GM06990 (cell line): ENCODE measurements around the gene KCNS1.
A peak's percentile ranks its signal among the peaks of the same experiment; 100 is the strongest.

Source experiments
- DNase-seq: peaks from one replicate; pipeline ENCODE4 v3.0.0-alpha.2; 2011; ENCODE audit not compliant: insufficient read length; ENCODE audit errors: extremely low read depth
- H3K27me3 ChIP-seq: replicated peaks from 2 replicates; pipeline ENCODE4 v1.6.0; 2011; ENCODE audit warnings: low read length; ENCODE audit not compliant: control insufficient read depth, insufficient read depth
- H3K36me3 ChIP-seq: 2 replicates; pipeline ENCODE4 v1.5.1; 2011; ENCODE audit warnings: low read length; ENCODE audit not compliant: control insufficient read depth, insufficient read depth
- H3K4me3 ChIP-seq: replicated peaks from 2 replicates; pipeline ENCODE4 v1.5.1; 2011; ENCODE audit warnings: low read depth, mild to moderate bottlenecking, control low read depth, low read length
- CTCF ChIP-seq: IDR thresholded peaks from 2 replicates; pipeline ENCODE4 v1.5.1; 2011; ENCODE audit warnings: low read length, control low read depth, mild to moderate bottlenecking, inconsistent platforms; ENCODE audit not compliant: insufficient read depth, poor library complexity, severe bottlenecking

Gene KCNS1

GRCh38 chr20:45051204-45052060, 49.5 kb downstream of the KCNS1 start:
- DNase-seq, result peak; percentile 43
- H3K27me3 ChIP-seq, result no peaks in the 10 kb centered on the region
- H3K36me3 ChIP-seq, result no peaks in the 10 kb centered on the region; the same call in none of the 2 replicates
- no peak overlapping the region for H3K4me3 ChIP-seq
- TF ChIP-seq CTCF, result no peak

DNA sequence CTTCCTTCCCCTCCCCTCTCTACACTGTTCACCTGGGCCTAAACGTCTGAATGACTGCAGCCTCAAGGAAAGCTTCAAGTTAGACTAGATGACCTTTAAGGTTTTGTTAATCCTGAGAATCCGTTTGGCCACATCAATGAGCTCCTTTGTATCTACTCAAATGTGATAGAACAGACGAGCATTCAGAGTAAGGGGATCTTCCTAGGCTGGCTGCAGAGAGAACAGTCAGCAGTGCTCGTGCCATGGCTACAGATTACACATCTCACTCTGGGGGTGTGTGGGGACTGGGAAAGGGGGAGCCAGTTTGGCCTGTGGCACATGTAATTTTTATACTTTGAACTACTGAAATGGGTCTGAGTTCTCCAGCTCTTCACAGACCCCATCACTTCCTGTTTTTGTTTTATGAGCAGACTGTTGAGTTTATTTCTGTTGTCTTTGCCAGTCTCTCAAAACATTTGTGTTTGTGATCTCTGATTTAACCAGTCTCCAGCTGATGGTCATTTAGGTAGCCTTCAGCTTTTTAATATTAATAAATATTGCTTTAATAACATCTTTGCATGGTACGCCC, 50.9 kb downstream of the KCNS1 start:
- H3K36me3 ChIP-seq, result peaks cover 2% of the 10 kb centered on the region
- H3K4me3 ChIP-seq, result no peak overlapping the region
- no peak for DNase-seq
- H3K27me3 ChIP-seq, result no peaks in the 10 kb centered on the region
- no peak for TF ChIP-seq CTCF

DNA sequence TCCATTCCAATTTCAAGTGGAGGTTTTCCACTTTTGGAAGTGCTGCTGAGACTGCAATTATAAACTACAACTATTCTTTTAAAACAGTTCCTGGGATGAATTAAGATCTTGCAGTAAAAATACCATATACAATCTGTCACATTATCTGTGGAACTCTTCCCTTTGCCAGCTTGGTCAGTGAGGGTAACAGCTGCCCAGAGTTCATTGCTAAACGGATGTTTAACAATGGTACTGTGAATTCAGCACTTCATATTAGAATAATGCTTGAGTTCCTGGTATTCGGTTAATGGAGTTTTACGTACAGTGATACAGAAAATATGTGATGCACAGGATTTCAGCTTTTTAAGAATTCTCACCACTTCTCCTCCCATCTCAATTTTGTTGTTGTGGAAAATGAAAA, 51.5 kb downstream of the KCNS1 start:
- Histone ChIP-seq H3K4me3 (no peak overlapping the region), H3K36me3 (peaks cover 2% of the 10 kb centered on the region), H3K27me3 (no peaks in the 10 kb centered on the region)
- no peak for TF ChIP-seq CTCF
- no peak for DNase-seq

DNA sequence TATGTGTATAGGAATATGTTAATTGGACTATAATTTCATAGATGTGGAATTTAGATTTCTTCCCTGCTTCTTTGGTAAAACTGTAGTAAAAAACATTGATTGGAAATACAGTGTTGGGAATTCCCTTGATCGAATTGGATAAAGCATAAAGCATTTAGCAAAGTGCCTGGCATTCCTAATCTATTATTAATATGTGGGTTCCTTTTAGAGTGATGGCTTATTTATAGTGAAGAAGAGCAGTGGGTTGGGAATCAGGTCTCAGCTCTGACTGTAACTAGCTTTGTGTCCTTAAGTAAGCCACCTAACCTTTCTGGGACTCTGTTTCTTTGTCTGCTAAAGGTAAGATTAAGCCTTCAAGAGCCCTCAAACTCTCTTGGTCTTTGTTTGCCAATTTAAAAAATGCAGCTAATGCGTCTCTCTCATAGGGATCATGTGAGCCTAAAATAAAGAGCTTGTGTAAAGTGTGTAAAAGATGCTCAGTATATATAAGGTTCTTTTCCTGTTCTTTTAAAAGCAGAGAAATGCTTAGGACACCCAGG, 53.3 kb downstream of the KCNS1 start:
- no peaks in the 10 kb centered on the region for H3K27me3 ChIP-seq
- no peak overlapping the region for H3K4me3 ChIP-seq
- DNase-seq, result no peak
- peaks cover 2% of the 10 kb centered on the region for H3K36me3 ChIP-seq
- TF ChIP-seq CTCF, result no peak

- DNase-seq, result no peak
- Histone ChIP-seq H3K27me3 (no peaks in the 10 kb centered on the region), H3K36me3 (peaks cover 2% of the 10 kb centered on the region), H3K4me3 (no peak overlapping the region)
- TF ChIP-seq CTCF, result no peak
Measured at GRCh38 chr20:45044601-45045000, 56.3 kb downstream of the KCNS1 start.
